Neural cell (in vitro differentiated cells): Measurements from ENCODE around the gene FOXE1. TPM values are rescaled to one million over a fixed set of nuclear protein-coding genes. Genes with fewer than 3 reads are reported as not detected.

ENCODE experiments used
- H2AFZ ChIP-seq: fragments of 200-600, 300-800 bp; sonication (generic), shearing (Covaris generic); 2 replicates; pipeline ENCODE4 v1.6.0; 2014; ENCODE audit warnings: low read depth, mild to moderate bottlenecking, antibody characterized with exemption, low read length, moderate library complexity
- H3F3A ChIP-seq: fragments of 200-600 bp; shearing (Covaris generic); 2 replicates; pipeline ENCODE4 v1.6.1; 2016; ENCODE audit warnings: mild to moderate bottlenecking, moderate library complexity, mixed read lengths, antibody characterized with exemption, low read length; ENCODE audit not compliant: insufficient read depth, poor library complexity, severe bottlenecking
- H3K27ac ChIP-seq: fragments of 200-600, 300-800 bp; sonication (generic), shearing (Covaris generic); 2 replicates; pipeline ENCODE4 v1.5.1; 2014; ENCODE audit warnings: mild to moderate bottlenecking, low read length, moderate library complexity
- H3K27me3 ChIP-seq: fragments of 300-800, 200-600 bp; sonication (generic), shearing (Covaris generic); 2 replicates; pipeline ENCODE4 v1.6.0; 2014; ENCODE audit warnings: mild to moderate bottlenecking, low read depth, low read length, moderate library complexity; ENCODE audit not compliant: insufficient read depth
- H3K36me3 ChIP-seq: fragments of 300-800, 200-600 bp; sonication (generic), shearing (Covaris generic); 2 replicates; pipeline ENCODE4 v1.5.1; 2014; ENCODE audit warnings: mild to moderate bottlenecking, antibody characterized with exemption, low read length, moderate library complexity; ENCODE audit not compliant: insufficient read depth
- H3K4me2 ChIP-seq: fragments of 300-800, 200-600 bp; sonication (generic), shearing (Covaris generic); 2 replicates; pipeline ENCODE4 v1.6.0; 2014; ENCODE audit warnings: mild to moderate bottlenecking, low read length
- H3K4me3 ChIP-seq: fragments of 300-800, 200-600 bp; sonication (generic), shearing (Covaris generic); 2 replicates; pipeline ENCODE4 v1.5.1; 2014; ENCODE audit warnings: mild to moderate bottlenecking, low read length, moderate library complexity
- H3K79me2 ChIP-seq: fragments of 200-600 bp; shearing (Covaris generic); replicated peaks from 2 replicates; pipeline ENCODE4 v1.6.0; 2014; ENCODE audit warnings: mild to moderate bottlenecking, low read length, moderate library complexity; ENCODE audit not compliant: insufficient read depth
- H3K9ac ChIP-seq: fragments of 300-800, 200-600 bp; sonication (generic), shearing (Covaris generic); 2 replicates; pipeline ENCODE4 v1.6.1; 2016; ENCODE audit warnings: mild to moderate bottlenecking, low read length, mixed read lengths
- H3K9me2 ChIP-seq: fragments of 200-600 bp; shearing (Covaris generic); 2 replicates; pipeline ENCODE4 v1.6.1; 2016; ENCODE audit warnings: mild to moderate bottlenecking, low read length, mixed read lengths; ENCODE audit not compliant: insufficient read depth
- H3K9me3 ChIP-seq: fragments of 200-600, 300-800 bp; sonication (generic), shearing (Covaris generic); 2 replicates; pipeline ENCODE4 v1.6.1; 2016; ENCODE audit warnings: mild to moderate bottlenecking, mixed run types, low read length, moderate library complexity, mixed read lengths
- H4K20me1 ChIP-seq: fragments of 200-600 bp; shearing (Covaris generic); 2 replicates; pipeline ENCODE4 v1.6.1; 2016; ENCODE audit warnings: mild to moderate bottlenecking, mixed run types; ENCODE audit not compliant: insufficient read depth
- EP300 ChIP-seq: fragments of 450-650 bp; conservative IDR thresholded peaks from 2 replicates; pipeline ENCODE4 v1.6.1; 2014; ENCODE audit warnings: antibody characterized with exemption, mild to moderate bottlenecking, moderate library complexity; ENCODE audit not compliant: poor library complexity, severe bottlenecking
- EZH2 ChIP-seq: fragments of 200-600, 300-800 bp; shearing (Covaris generic), sonication (generic); IDR thresholded peaks from 2 replicates; pipeline ENCODE4 v1.6.1; 2014; ENCODE audit warnings: antibody characterized with exemption, low read length, borderline replicate concordance, mild to moderate bottlenecking; ENCODE audit not compliant: insufficient read depth, poor library complexity, severe bottlenecking
- MXI1 ChIP-seq: fragments of 450-650 bp; conservative IDR thresholded peaks from 2 replicates; pipeline ENCODE4 v1.6.1; 2014; ENCODE audit warnings: antibody characterized with exemption, mild to moderate bottlenecking; ENCODE audit not compliant: poor library complexity, severe bottlenecking
- POLR2AphosphoS5 ChIP-seq: IDR thresholded peaks from 2 replicates; pipeline ENCODE4 v1.6.1; 2012
- RAD21 ChIP-seq: fragments of 450-650 bp; conservative IDR thresholded peaks from 2 replicates; pipeline ENCODE4 v1.6.1; 2014; ENCODE audit warnings: antibody characterized with exemption, mild to moderate bottlenecking, moderate library complexity
- REST ChIP-seq: IDR thresholded peaks from 2 replicates; pipeline ENCODE4 v1.6.1; 2012; ENCODE audit warnings: borderline replicate concordance
- SMC3 ChIP-seq: fragments of 450-650 bp; conservative IDR thresholded peaks from 2 replicates; pipeline ENCODE4 v1.6.1; 2014; ENCODE audit warnings: antibody characterized with exemption, mild to moderate bottlenecking, moderate library complexity; ENCODE audit not compliant: poor library complexity
- TAF1 ChIP-seq: IDR thresholded peaks from 2 replicates; pipeline ENCODE4 v1.6.1; 2012; ENCODE audit warnings: low read depth
- polyA plus RNA-seq: library from polyadenylated mRNA; depleted of rRNA; stranded (reverse); fragments of >200 nt; gene quantifications from 2 replicates; pipeline ENCODE4 v1.2.3, GENCODE V29; 2014
- TF ChIP-seq, protein P1 (sequence below): fragments of 450-650 bp; IDR thresholded peaks from 2 replicates; pipeline ENCODE4 v1.5.1; 2014; ENCODE audit warnings: antibody characterized with exemption, mild to moderate bottlenecking, moderate library complexity; ENCODE audit not compliant: poor library complexity, severe bottlenecking

The FOXE1 gene
- polyA plus RNA-seq, 1 donor from 2014 or later, result not detected

DNA sequence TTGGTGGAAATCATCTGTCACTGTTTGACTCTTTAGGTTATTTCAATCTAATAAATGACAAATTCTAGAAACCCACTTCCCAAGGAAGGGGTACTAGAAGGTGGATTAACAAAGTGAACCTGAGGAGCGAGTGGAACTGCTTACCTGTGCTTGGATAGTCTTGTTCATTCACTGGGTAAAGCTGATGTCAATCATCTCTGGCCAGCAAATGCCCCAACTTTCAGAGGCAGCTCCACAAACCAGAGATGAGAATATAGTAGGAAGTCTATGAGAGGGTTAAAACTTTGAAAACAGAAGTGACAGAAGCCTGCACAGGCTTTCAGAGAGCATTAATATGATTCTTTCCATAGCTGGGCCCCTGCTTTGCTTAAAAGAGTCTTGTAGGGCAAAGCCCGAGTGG, 7.3 kb upstream of the FOXE1 start:
- TF ChIP-seq MXI1 (no peak), POLR2AphosphoS5 (no peak), REST (no peak), EZH2 (no peak)
- TF ChIP-seq, protein P1, sequence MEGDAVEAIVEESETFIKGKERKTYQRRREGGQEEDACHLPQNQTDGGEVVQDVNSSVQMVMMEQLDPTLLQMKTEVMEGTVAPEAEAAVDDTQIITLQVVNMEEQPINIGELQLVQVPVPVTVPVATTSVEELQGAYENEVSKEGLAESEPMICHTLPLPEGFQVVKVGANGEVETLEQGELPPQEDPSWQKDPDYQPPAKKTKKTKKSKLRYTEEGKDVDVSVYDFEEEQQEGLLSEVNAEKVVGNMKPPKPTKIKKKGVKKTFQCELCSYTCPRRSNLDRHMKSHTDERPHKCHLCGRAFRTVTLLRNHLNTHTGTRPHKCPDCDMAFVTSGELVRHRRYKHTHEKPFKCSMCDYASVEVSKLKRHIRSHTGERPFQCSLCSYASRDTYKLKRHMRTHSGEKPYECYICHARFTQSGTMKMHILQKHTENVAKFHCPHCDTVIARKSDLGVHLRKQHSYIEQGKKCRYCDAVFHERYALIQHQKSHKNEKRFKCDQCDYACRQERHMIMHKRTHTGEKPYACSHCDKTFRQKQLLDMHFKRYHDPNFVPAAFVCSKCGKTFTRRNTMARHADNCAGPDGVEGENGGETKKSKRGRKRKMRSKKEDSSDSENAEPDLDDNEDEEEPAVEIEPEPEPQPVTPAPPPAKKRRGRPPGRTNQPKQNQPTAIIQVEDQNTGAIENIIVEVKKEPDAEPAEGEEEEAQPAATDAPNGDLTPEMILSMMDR, result no peak
- Histone ChIP-seq H3K27ac (no peak overlapping the region), H3K36me3 (no peaks in the 10 kb centered on the region)

DNA sequence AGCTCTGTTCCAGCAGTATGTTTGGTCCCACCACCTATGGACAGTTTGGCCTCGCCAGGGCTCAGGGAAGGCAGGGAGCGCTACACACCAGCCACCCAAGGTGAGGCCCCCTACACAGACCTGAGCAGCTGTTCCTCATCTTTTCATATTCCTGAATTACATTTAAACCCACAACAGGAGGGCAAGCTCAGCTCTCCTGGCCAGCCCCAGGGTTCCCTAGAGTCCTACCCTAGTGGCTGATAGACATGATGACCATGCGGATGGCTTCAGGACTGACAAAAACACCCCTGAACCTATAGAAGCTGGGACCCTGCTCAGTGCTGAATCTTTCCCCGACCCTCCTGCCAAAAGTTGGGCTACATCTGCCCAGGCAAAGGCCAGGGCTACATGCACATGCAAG, 6.7 kb upstream of the FOXE1 start:
- no peaks in the 10 kb centered on the region for H3K9me3 ChIP-seq
- no peak overlapping the region for H3K9ac ChIP-seq
- no peaks in the 10 kb centered on the region for H3F3A ChIP-seq
- H3K27ac ChIP-seq, result no peak overlapping the region
- no peaks in the 10 kb centered on the region for H3K79me2 ChIP-seq
- H2AFZ ChIP-seq, result no peak overlapping the region
- no peaks in the 10 kb centered on the region for H3K9me2 ChIP-seq
- no peak overlapping the region for H3K4me3 ChIP-seq
- no peak overlapping the region for H3K4me2 ChIP-seq
- H4K20me1 ChIP-seq, result no peaks in the 10 kb centered on the region
- H3K36me3 ChIP-seq, result no peaks in the 10 kb centered on the region
- peaks cover 86% of the 10 kb centered on the region for H3K27me3 ChIP-seq
- TF ChIP-seq REST (no peak), EZH2 (no peak), EP300 (no peak), TAF1 (no peak), MXI1 (no peak), SMC3 (no peak), POLR2AphosphoS5 (no peak), RAD21 (no peak)
- TF ChIP-seq, protein P1, result no peak

More for the DNA sequence above, 7.3 kb upstream of the FOXE1 start:
- Histone ChIP-seq H2AFZ (no peak overlapping the region), H3K79me2 (no peaks in the 10 kb centered on the region), H3K4me2 (no peak overlapping the region), H3K27me3 (peaks cover 83% of the 10 kb centered on the region), H3K9ac (no peak overlapping the region), H3F3A (no peaks in the 10 kb centered on the region), H3K4me3 (no peak overlapping the region), H3K9me2 (no peaks in the 10 kb centered on the region), H4K20me1 (no peaks in the 10 kb centered on the region), H3K9me3 (no peaks in the 10 kb centered on the region)
